Psoas muscle (tissue), 8 donors: ENCODE measurements around the gene TPST1. TPM values are rescaled to one million over a fixed set of nuclear protein-coding genes. Genes with fewer than 3 reads are reported as not detected.
"Not testable (repeated sequence)": the region's sequence is repeated elsewhere in the genome, so short reads cannot be mapped to it uniquely, and the experiment has no call there.

Experiments used
- ATAC-seq, 4 donors: fragments of 200-7000 bp; cut with Tn5 transposase; one replicate each; pipeline ENCODE4 v1.9.1; 2020; ENCODE audit warnings: moderate library complexity in 3 of 4, mild to moderate bottlenecking in 2 of 4
- DNase-seq, 2 donors: peaks; one replicate each; pipeline ENCODE4 v3.0.0-alpha.2; 2020
- H3K27ac ChIP-seq: fragments of 200-600 bp; one replicate; pipeline ENCODE4 v1.8.0; 2022
- H3K27me3 ChIP-seq, 3 donors: fragments of 200-600 bp in 1 of 3; one replicate each; pipeline versions ENCODE4 v1.6.1 to v1.8.0; 2013 to 2022; ENCODE audit warnings: low read length in 2 of 3, mild to moderate bottlenecking in 2 of 3, moderate library complexity in 1 of 3; ENCODE audit not compliant: insufficient read depth in 3 of 3
- H3K36me3 ChIP-seq, 2 donors: fragments of 200-600 bp in 1 of 2; one replicate each; pipeline versions ENCODE4 v1.6.1 to v1.8.0; 2013 to 2022; ENCODE audit warnings: low read depth in 1 of 2, mild to moderate bottlenecking in 1 of 2, moderate library complexity in 1 of 2; ENCODE audit not compliant: insufficient read depth in 1 of 2
- H3K4me1 ChIP-seq: fragments of 200-600 bp; one replicate; pipeline ENCODE4 v1.8.0; 2022
- H3K4me3 ChIP-seq: fragments of 200-600 bp; one replicate; pipeline ENCODE4 v1.8.0; 2022; ENCODE audit warnings: mild to moderate bottlenecking
- H3K9me3 ChIP-seq: fragments of 200-600 bp; one replicate; pipeline ENCODE4 v1.8.0; 2022
- CTCF ChIP-seq: fragments of 200-600 bp; IDR thresholded peaks from one replicate; pipeline ENCODE4 v1.8.0; 2022; ENCODE audit warnings: antibody characterized with exemption
- WGBS, 3 donors: extraction: QIAGEN DNeasy Blood & Tissue Kit; methylation state at CpG; one replicate each; pipeline versions ENCODE4 v1.1.6 to v1.1.7; 2013; 5-methylcytosine and 5-hydroxymethylcytosine counted together
- intact Hi-C, 2 donors: fragments of 100-400 bp; cut with DNase I; formaldehyde crosslinking; loops; one replicate each; pipeline versions ENCODE4 v1.11.0 to v1.14.2; 2022
- polyA plus RNA-seq, 3 donors: library from polyadenylated mRNA; stranded (reverse); fragments of 200-250 nt; gene quantifications; one replicate each; pipeline ENCODE4 v1.2.3, GENCODE V29; 2013
- total RNA-seq, 4 donors: library from RNA; stranded (reverse); fragmentation: NEBNext Ultra II Directional in 2 of 4; extraction: Animal tissue kit (Norgen Biotek cat#: 25700) in 2 of 4; gene quantifications; one replicate each; pipeline versions ENCODE4 v1.2.1 to v1.2.4, GENCODE V29; 2021 to 2023
- donor health status: healthy with polysubstance abuse.
- donor health status: DM: no; HTN: no; CAD: no; lungs with moderate emphysema.
- donor health status: Bipolar disorder and iron deficiency.
- donor health status: healthy.
- donor health status: DM: yes; HTN: yes; CAD: no.
- donor health status: DM: no; HTN: no; CAD: no.
- donor health status: DM: no; HTN: no; CAD: no.
- donor health status: DM: yes; HTN: yes; CAD: no.

The TPST1 gene
- total and polyA plus RNA-seq, 7 donors, result 1.8 to 4.5 (median 2.8) TPM

GRCh38 chr7:66356277-66356721, 151.2 kb downstream of the TPST1 start:
- intact Hi-C loops, result no loop called here
- no peak overlapping the region for H3K27ac ChIP-seq
- no peaks in the 10 kb centered on the region for H3K9me3 ChIP-seq
- H3K27me3 ChIP-seq, result no peaks in the 10 kb centered on the region
- 70 to 74% (median 73%) methylated on average over 6 of the region's 6 CpGs for WGBS, 3 donors
- no peaks in the 10 kb centered on the region for H3K4me1 ChIP-seq
- H3K4me3 ChIP-seq, result no peak overlapping the region
- DNase-seq (no peak), ATAC-seq (no peak)
- TF ChIP-seq CTCF, result no peak
- no peaks in the 10 kb centered on the region for H3K36me3 ChIP-seq

- H3K27ac ChIP-seq, result no peak overlapping the region
- intact Hi-C loops, result no loop called here
- TF ChIP-seq CTCF, result no peak
- H3K4me1 ChIP-seq, result no peaks in the 10 kb centered on the region
- no peaks in the 10 kb centered on the region for H3K36me3 ChIP-seq
- DNase-seq, result no peak
- no peaks in the 10 kb centered on the region for H3K9me3 ChIP-seq
- WGBS, 3 donors, result 70 to 75% (median 75%) methylated on average over 3 of the region's 3 CpGs
- no peak for ATAC-seq
- no peak overlapping the region for H3K4me3 ChIP-seq
- H3K27me3 ChIP-seq, result no peaks in the 10 kb centered on the region
These were observed 152.0 kb downstream of the TPST1 start for GRCh38 chr7:66357087-66357486.

- 55 to 63% (median 60%) methylated on average over 11 of the region's 11 CpGs for WGBS, 3 donors
- Histone ChIP-seq H3K9me3 (no peaks in the 10 kb centered on the region), H3K27me3 (no peaks in the 10 kb centered on the region), H3K4me3 (no peak overlapping the region), H3K4me1 (no peaks in the 10 kb centered on the region), H3K27ac (no peak overlapping the region), H3K36me3 (no peaks in the 10 kb centered on the region)
- TF ChIP-seq CTCF, result no peak
- no peak for ATAC-seq
- intact Hi-C loops, result no loop called here
- DNase-seq, result no peak
These were observed 154.6 kb downstream of the TPST1 start for GRCh38 chr7:66359656-66360211.

GRCh38 chr7:66362136-66362535, 157.0 kb downstream of the TPST1 start:
- Histone ChIP-seq H3K9me3 (no peaks in the 10 kb centered on the region), H3K27ac (no peak overlapping the region), H3K4me3 (no peak overlapping the region), H3K4me1 (no peaks in the 10 kb centered on the region), H3K27me3 (no peaks in the 10 kb centered on the region), H3K36me3 (no peaks in the 10 kb centered on the region)
- intact Hi-C loops, result no loop called here
- ATAC-seq, result no peak
- TF ChIP-seq CTCF, result no peak
- DNase-seq, result no peak
- 93 to 100% methylated on average over 1 to 4 of the region's 4 CpGs; no CpG with 5 or more reads in 1 of the 3 donors for WGBS, 3 donors

GRCh38 chr7:66363635-66364034, 158.5 kb downstream of the TPST1 start:
- 61 to 86% (median 74%) methylated on average over 5 of the region's 5 CpGs for WGBS, 3 donors
- no peaks in the 10 kb centered on the region for H3K4me1 ChIP-seq
- no peaks in the 10 kb centered on the region for H3K36me3 ChIP-seq
- H3K27me3 ChIP-seq, result no peaks in the 10 kb centered on the region
- no peaks in the 10 kb centered on the region for H3K9me3 ChIP-seq
- DNase-seq (no peak), ATAC-seq (no peak)
- no peak overlapping the region for H3K4me3 ChIP-seq
- intact Hi-C loops, result no loop called here
- H3K27ac ChIP-seq, result no peak overlapping the region
- no peak for TF ChIP-seq CTCF

GRCh38 chr7:66365031-66365430, 159.9 kb downstream of the TPST1 start:
- intact Hi-C loops, H3K4me3 ChIP-seq, H3K9me3 ChIP-seq, DNase-seq, ATAC-seq, H3K4me1 ChIP-seq, H3K27me3 ChIP-seq, H3K36me3 ChIP-seq, H3K27ac ChIP-seq: not testable (repeated sequence)
- WGBS, 3 donors, result 92 to 95% (median 93%) methylated on average over 14 of the region's 14 CpGs
